PC-3 (cell line): ENCODE measurements around the gene GNB5.

Experiments used
- EZH2 ChIP-seq: fragments of 300-600 bp; sonication (generic); IDR thresholded peaks from one replicate; pipeline ENCODE4 v1.6.1; 2017; ENCODE audit warnings: antibody characterized with exemption, mild to moderate bottlenecking, low read length; ENCODE audit not compliant: unreplicated experiment
- EZH2phosphoT487 ChIP-seq: fragments of 300-600 bp; sonication (generic); IDR thresholded peaks from 2 replicates; pipeline ENCODE4 v1.6.1; 2018; ENCODE audit warnings: mild to moderate bottlenecking, antibody characterized with exemption, low read length, borderline replicate concordance
- TF ChIP-seq, protein P1 (sequence below): fragments of 300-600 bp; sonication (generic); conservative IDR thresholded peaks from 2 replicates; pipeline ENCODE4 v1.5.1; 2017; ENCODE audit warnings: antibody characterized with exemption, low read depth, mild to moderate bottlenecking, low read length

DNA sequence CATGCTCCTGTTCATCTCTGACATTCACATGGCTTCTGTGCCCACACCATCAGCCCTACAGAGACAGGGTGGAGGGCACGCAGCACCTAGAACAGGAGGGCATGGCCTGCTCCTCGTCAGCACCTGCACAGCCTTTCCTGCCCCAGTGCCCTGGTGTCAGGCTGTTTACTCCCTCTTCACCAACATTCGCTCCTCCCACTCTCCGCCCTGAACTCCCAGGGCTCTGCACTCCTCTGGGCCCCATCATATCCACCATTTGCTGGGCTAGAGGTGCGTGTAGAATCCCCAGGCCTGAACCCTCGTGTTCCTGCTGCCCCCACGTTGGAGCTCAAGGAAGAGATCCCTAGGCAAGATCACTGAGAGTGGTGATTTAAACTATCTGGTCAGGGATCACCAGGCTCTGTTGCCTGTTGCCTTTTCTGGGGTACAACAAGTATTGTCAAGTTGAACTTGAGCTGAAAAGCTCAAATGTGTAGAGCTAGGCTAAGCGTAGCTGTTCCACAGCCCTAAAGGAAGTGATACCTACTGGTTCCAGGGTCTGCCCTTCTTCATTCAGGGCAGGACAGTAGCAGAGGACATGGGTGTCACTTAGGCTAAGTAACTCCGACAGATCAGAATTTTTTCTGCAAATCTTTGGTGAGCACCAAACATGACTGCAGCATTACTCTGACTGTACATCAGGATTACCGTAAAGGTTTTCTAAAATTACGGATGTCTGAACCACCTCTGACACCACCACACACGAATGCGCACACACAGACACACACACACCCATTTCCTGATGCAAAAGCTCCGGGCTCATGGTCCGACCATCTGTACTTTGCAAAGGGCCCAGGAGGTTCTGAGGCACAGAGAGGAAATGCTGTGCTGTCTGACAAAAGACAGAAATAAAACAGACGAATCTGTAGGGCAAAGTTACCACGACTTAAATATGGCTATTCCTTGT, 43.7 kb upstream of the GNB5 start:
- TF ChIP-seq, protein P1, sequence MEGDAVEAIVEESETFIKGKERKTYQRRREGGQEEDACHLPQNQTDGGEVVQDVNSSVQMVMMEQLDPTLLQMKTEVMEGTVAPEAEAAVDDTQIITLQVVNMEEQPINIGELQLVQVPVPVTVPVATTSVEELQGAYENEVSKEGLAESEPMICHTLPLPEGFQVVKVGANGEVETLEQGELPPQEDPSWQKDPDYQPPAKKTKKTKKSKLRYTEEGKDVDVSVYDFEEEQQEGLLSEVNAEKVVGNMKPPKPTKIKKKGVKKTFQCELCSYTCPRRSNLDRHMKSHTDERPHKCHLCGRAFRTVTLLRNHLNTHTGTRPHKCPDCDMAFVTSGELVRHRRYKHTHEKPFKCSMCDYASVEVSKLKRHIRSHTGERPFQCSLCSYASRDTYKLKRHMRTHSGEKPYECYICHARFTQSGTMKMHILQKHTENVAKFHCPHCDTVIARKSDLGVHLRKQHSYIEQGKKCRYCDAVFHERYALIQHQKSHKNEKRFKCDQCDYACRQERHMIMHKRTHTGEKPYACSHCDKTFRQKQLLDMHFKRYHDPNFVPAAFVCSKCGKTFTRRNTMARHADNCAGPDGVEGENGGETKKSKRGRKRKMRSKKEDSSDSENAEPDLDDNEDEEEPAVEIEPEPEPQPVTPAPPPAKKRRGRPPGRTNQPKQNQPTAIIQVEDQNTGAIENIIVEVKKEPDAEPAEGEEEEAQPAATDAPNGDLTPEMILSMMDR: no peak
- no peak for TF ChIP-seq EZH2
- no peak for TF ChIP-seq EZH2phosphoT487
